NCI-H526 (cell line): ENCODE results near the gene HYAL2.
A peak's percentile ranks its signal among the peaks of the same experiment; 100 is the strongest.

Source experiments
- DNase-seq, 2 experiments: peaks; one replicate each; lab custom pipeline; 2025; lab: John Stamatoyannopoulos, UW

The HYAL2 gene

GRCh38 chr3:50330330-50330729, 7.8 kb upstream of the HYAL2 start:
- no peak for DNase-seq

GRCh38 chr3:50327943-50328691, 5.6 kb upstream of the HYAL2 start, which contains the start of gene TUSC2:
Gene TUSC2, minus strand, starts transcription at chr3:50328223. Its CDS starts 124 bp downstream, at chr3:50328099.
- DNase-seq = peak; percentile 93 to 99

- DNase-seq = no peak
Measured at GRCh38 chr3:50327129-50327528, 4.6 kb upstream of the HYAL2 start.

GRCh38 chr3:50326182-50326541, 3.6 kb upstream of the HYAL2 start:
- DNase-seq = no peak

- DNase-seq = no peak
Measured at GRCh38 chr3:50325497-50326181, 3.1 kb upstream of the HYAL2 start.

- no peak for DNase-seq
Measured at GRCh38 chr3:50325113-50325480, 2.6 kb upstream of the HYAL2 start.

- DNase-seq = peak; percentile 21 to 62
Measured at GRCh38 chr3:50324351-50325112, 2.0 kb upstream of the HYAL2 start.

GRCh38 chr3:50323614-50324199, 1.2 kb upstream of the HYAL2 start:
- no peak for DNase-seq

- DNase-seq = no peak
Measured at GRCh38 chr3:50323092-50323600, 601 bp upstream of the HYAL2 start.

GRCh38 chr3:50322115-50322385, 495 bp downstream of the HYAL2 start:
- no peak for DNase-seq

GRCh38 chr3:50321336-50322114, 1.0 kb downstream of the HYAL2 start:
- peak; percentile 81 to 94 for DNase-seq

GRCh38 chr3:50320853-50321335, 1.7 kb downstream of the HYAL2 start:
- DNase-seq = peak in 1 of 2 experiments; percentile 91

GRCh38 chr3:50319894-50320625, 2.5 kb downstream of the HYAL2 start:
- DNase-seq = no peak

GRCh38 chr3:50319181-50319893, 3.2 kb downstream of the HYAL2 start:
- no peak for DNase-seq

- no peak for DNase-seq
Measured at GRCh38 chr3:50318615-50319014, 3.9 kb downstream of the HYAL2 start.

GRCh38 chr3:50318163-50318562, 4.4 kb downstream of the HYAL2 start:
- DNase-seq = no peak

- DNase-seq = no peak
Measured at GRCh38 chr3:50317300-50317699, 5.2 kb downstream of the HYAL2 start.

- DNase-seq = no peak
Measured at GRCh38 chr3:50316657-50317242, 5.8 kb downstream of the HYAL2 start.

- no peak for DNase-seq
Measured at GRCh38 chr3:50314816-50315215, 7.7 kb downstream of the HYAL2 start.

- DNase-seq = no peak
Measured at GRCh38 chr3:50314342-50314741, 8.2 kb downstream of the HYAL2 start.
